ENCODE data around the gene TMEM129. TPM values are rescaled to one million over a fixed set of nuclear protein-coding genes. Genes with fewer than 3 reads are reported as not detected.

Gene TMEM129
- total RNA-seq, 1 donor from 2014 or later, result 29.6 TPM

GRCh38 chr4:1749370-1749769, 28.2 kb upstream of the TMEM129 start:
- peaks cover 29% of the 10 kb centered on the region for H3K27me3 ChIP-seq (ENCODE audit: low read depth)
- intact Hi-C loops (cut with micrococcal nuclease), result loop anchor here (5.0 to 10.0 kb wide), 2 partner anchors 58 to 145 kb away; no protein-coding TSS in a partner anchor

DNA sequence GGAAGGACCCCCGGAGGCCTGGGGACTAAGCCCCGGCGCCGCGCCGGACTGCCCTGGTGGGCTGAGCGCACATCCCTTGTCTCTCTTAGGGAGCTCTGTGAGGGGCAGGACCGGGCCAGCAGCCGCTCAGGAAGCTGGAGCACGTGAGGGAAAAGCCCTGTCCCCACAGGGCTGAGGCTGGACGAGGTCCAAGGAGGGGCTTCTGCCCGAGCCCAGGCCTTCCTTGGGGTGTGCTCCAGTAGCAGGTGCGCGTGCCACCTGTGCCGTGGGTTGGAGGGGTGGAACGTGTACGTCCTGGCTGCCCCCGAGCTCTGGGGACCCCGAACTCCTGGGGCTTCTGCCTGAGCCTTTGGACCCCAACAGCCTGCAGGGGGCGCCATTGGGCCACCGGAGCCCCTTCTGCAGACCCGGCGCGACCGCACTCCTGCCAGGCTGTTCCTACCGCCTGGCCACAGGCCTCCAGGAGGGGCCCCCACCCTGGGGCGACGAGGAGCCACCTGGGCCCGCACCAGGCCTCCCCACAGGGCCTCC, 27.4 kb upstream of the TMEM129 start:
- peaks cover 29% of the 10 kb centered on the region for H3K27me3 ChIP-seq (ENCODE audit: low read depth)
- DNase-seq, result peak; percentile 62
- no peaks in the 10 kb centered on the region for H3K9me3 ChIP-seq (replicated peaks)
- intact Hi-C loops (cut with micrococcal nuclease), result loop anchor here (5.0 to 10.0 kb wide), 2 partner anchors 59 to 146 kb away; no protein-coding TSS in a partner anchor
- TF ChIP-seq, protein P1, sequence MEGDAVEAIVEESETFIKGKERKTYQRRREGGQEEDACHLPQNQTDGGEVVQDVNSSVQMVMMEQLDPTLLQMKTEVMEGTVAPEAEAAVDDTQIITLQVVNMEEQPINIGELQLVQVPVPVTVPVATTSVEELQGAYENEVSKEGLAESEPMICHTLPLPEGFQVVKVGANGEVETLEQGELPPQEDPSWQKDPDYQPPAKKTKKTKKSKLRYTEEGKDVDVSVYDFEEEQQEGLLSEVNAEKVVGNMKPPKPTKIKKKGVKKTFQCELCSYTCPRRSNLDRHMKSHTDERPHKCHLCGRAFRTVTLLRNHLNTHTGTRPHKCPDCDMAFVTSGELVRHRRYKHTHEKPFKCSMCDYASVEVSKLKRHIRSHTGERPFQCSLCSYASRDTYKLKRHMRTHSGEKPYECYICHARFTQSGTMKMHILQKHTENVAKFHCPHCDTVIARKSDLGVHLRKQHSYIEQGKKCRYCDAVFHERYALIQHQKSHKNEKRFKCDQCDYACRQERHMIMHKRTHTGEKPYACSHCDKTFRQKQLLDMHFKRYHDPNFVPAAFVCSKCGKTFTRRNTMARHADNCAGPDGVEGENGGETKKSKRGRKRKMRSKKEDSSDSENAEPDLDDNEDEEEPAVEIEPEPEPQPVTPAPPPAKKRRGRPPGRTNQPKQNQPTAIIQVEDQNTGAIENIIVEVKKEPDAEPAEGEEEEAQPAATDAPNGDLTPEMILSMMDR (IDR thresholded peaks at IDR 0.05; ENCODE audit: borderline replicate concordance), result peak; percentile 84
- H3K4me1 ChIP-seq, result peaks cover 19% of the 10 kb centered on the region
- H3K4me3 ChIP-seq, result no peak overlapping the region
- no peak overlapping the region for H3K27ac ChIP-seq (replicated peaks)
- H3K36me3 ChIP-seq, result peaks cover 7% of the 10 kb centered on the region

More at GRCh38 chr4:1749370-1749769, 28.2 kb upstream of the TMEM129 start:
- H3K9me3 ChIP-seq (replicated peaks), result no peaks in the 10 kb centered on the region
- TF ChIP-seq, protein P1 (IDR thresholded peaks at IDR 0.05; ENCODE audit: borderline replicate concordance), result no peak
- H3K4me3 ChIP-seq, result no peak overlapping the region
- peaks cover 19% of the 10 kb centered on the region for H3K4me1 ChIP-seq
- no peak overlapping the region for H3K27ac ChIP-seq (replicated peaks)
- H3K36me3 ChIP-seq, result peaks cover 5% of the 10 kb centered on the region
- no peak for DNase-seq

GRCh38 chr4:1747603-1747967, 26.5 kb upstream of the TMEM129 start:
- intact Hi-C loops (cut with micrococcal nuclease), result loop anchor here (5.0 to 10.0 kb wide), 2 partner anchors 60 to 147 kb away; no protein-coding TSS in a partner anchor

DNA sequence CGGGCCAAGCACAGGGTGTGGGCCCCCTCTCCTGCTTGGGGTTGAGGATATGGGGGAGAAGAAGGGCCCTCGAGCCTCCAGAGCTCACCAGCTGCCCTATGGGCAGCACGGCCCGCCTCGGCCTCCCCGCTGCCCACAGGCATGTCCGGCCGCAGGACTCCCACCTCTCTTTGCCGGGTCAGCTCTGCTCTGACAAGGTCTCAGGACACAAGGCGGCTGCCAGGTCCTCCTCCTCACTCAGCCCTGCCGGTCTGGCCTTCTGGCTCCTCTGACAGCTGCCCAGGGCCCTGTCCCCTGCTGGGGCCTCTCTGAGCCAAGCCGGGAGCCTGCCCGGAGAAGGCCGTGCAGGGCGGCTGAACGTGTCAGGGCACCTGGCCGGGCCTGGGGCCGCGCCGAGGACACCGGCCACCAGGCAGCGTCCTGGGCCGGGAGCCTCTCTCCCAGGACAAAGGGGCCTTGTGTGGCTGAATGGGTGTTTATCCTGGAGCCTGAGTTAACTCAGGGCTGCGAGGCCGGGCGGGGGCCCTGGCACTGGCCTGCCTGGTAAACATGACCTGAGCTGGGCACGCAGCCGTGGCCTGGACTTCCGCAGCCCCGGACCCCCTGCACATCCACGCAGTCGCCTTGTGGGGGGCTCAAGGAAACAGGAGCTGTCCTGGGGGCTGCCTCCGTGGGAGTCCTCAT, 25.9 kb upstream of the TMEM129 start:
- Histone ChIP-seq H3K9me3 (replicated peaks) (no peaks in the 10 kb centered on the region), H3K27me3 (ENCODE audit: low read depth) (peaks cover 29% of the 10 kb centered on the region), H3K27ac (replicated peaks) (no peak overlapping the region), H3K36me3 (peaks cover 15% of the 10 kb centered on the region), H3K4me1 (peaks cover 9% of the 10 kb centered on the region), H3K4me3 (no peak overlapping the region)
- no peak for DNase-seq
- intact Hi-C loops (cut with micrococcal nuclease), result loop anchor here (5.0 to 10.0 kb wide), 2 partner anchors 60 to 148 kb away; no protein-coding TSS in a partner anchor
- TF ChIP-seq, protein P1 (IDR thresholded peaks at IDR 0.05; ENCODE audit: borderline replicate concordance), result no peak

More at GRCh38 chr4:1747603-1747967, 26.5 kb upstream of the TMEM129 start:
- Histone ChIP-seq H3K27ac (replicated peaks) (no peak overlapping the region), H3K9me3 (replicated peaks) (no peaks in the 10 kb centered on the region), H3K4me3 (no peak overlapping the region), H3K27me3 (ENCODE audit: low read depth) (peaks cover 29% of the 10 kb centered on the region), H3K36me3 (peaks cover 11% of the 10 kb centered on the region), H3K4me1 (peaks cover 14% of the 10 kb centered on the region)
- DNase-seq, result no peak
- TF ChIP-seq, protein P1 (IDR thresholded peaks at IDR 0.05; ENCODE audit: borderline replicate concordance), result no peak

GRCh38 chr4:1746265-1746691, 25.2 kb upstream of the TMEM129 start:
- H3K4me1 ChIP-seq, result peaks cover 6% of the 10 kb centered on the region
- TF ChIP-seq, protein P1 (IDR thresholded peaks at IDR 0.05; ENCODE audit: borderline replicate concordance), result peak; percentile 83
- no peaks in the 10 kb centered on the region for H3K9me3 ChIP-seq (replicated peaks)
- H3K27me3 ChIP-seq (ENCODE audit: low read depth), result peaks cover 24% of the 10 kb centered on the region
- peak; percentile 68 for DNase-seq
- H3K36me3 ChIP-seq, result peaks cover 21% of the 10 kb centered on the region
- no peak overlapping the region for H3K27ac ChIP-seq (replicated peaks)
- no peak overlapping the region for H3K4me3 ChIP-seq
- intact Hi-C loops (cut with micrococcal nuclease), result loop anchor here (5.0 to 10.0 kb wide), 2 partner anchors 61 to 149 kb away; no protein-coding TSS in a partner anchor
